Epidermal melanocyte (primary cell): ENCODE data around the gene ZNF579.
A peak's percentile ranks its signal among the peaks of the same experiment; 100 is the strongest.

Experiments
- DNase-seq: peaks from one replicate; pipeline ENCODE4 v3.0.0; 2011; ENCODE audit warnings: low spot score; ENCODE audit not compliant: insufficient read length

Gene ZNF579, protein sequence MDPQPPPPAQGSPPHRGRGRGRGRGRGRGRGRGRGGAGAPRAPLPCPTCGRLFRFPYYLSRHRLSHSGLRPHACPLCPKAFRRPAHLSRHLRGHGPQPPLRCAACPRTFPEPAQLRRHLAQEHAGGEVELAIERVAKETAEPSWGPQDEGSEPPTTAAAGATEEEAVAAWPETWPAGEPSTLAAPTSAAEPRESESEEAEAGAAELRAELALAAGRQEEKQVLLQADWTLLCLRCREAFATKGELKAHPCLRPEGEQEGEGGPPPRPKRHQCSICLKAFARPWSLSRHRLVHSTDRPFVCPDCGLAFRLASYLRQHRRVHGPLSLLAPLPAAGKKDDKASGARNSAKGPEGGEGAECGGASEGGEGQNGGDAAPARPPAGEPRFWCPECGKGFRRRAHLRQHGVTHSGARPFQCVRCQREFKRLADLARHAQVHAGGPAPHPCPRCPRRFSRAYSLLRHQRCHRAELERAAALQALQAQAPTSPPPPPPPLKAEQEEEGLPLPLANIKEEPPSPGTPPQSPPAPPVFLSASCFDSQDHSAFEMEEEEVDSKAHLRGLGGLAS

DNA sequence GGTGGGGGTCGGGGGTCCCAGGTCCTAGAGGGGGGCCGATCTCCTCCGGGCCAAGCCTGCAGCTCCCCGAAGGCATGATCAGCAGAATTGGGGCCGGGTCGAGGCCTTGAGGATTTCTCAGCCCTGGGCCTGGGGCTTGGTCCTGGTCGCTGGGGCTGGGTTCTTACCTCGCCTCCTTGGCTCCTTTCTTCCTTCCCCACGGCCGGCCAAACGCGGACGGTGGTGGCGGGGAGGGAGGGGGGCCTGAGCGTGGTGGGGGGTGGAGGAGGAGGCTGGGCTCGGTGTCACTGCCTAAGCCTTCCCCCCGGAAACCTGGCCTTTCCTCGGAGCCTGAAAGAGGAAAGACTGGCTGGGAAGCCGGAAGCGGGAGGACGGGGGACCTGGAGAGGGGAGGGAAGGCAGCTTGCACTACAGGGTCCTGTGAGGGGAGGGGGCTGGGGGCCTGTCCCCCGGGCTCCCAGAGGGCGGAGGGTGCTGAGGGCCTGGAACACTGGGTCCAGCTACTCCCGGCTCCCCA is at the start of gene ZNF579:
ZNF579 (minus strand) TSS at position 221 of the 517 bp plus-strand sequence. CDS start 1,209 bp downstream, outside the sequence.
- peak; percentile 99 for DNase-seq

DNA sequence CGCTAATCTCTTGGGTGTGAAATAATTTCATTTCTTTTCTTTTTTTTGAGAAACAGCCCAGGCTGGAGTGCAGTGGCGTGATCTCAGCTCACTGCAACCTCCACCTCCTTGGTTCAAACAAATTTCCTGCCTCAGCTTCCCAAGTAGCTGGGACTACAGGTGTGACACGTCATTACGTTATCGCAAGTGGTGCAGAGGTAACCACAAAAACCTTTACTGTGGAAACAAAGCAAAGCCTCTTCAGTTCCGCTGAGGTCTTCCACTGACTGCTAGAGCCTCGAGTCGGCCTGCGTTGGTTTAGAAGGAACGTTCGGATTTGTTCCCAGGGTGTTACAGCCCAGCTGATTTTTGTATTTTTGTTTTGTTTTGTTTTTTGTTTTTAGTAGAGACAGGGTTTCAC is 45.7 kb upstream of the ZNF579 start:
- DNase-seq, result no peak

DNA sequence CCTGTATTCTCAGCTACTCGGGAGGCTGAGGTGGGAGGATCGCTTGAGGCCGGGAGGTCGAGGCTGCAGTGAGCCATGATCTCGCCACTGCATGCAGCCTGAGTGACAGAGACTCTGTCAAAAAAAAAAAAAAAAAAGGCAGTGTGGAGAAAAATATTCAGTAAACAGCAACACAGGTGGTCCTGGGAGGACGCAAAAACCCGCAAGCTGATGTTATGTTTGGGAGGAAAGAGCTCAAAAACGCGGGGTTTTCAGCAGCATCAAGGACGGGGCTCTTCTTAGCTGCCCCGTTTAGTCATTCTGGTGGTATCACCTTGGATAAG is 44.3 kb upstream of the ZNF579 start:
- DNase-seq, result no peak

DNA sequence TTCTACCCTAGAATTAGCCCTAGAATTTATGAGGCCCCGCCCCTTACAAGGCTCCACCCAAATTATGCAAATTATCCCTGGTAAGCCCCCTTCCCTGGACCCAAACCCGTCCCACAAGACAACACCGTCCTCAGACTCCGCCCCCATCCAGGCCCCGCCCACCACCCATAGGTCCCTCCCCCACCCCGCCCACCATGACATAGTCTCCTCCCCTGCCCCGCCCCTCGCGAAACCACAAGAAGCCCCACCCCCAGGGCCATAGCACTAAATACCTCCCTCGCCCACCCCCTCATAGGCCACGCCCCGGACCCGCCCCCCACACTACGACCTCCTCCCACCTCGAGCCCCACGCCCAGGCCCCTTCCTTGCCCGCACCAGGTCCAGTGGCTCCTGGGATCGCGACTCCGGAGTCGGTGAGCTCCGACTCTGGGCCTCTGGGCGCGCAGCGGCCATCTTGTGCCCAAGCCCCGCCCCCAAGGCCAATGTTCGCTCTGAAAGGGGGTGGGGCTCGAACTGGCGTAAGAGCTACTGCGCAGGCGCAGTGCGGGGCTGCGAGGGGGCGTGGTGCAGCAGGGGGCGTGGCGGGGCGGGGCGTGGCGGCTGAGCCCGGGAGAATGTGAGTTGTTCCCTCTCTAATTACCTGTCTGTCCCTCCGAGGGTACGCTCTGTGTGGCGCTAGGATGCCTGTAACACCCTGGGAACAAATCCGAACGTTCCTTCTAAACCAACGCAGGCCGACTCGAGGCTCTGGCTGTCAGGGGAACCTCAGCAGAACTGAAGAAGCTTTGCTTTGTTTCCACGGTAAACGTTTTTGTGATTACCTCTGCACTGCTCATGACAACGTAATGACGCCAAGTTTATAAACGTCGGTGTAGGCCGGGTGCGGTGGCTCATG is 43.7 kb upstream of the ZNF579 start, which contains the start of gene ZNF784:
ZNF784 (minus strand) TSS at position 458 of the 895 bp plus-strand sequence; CDS start at position 453, 5 bp downstream.
- peak; percentile 96 for DNase-seq

DNA sequence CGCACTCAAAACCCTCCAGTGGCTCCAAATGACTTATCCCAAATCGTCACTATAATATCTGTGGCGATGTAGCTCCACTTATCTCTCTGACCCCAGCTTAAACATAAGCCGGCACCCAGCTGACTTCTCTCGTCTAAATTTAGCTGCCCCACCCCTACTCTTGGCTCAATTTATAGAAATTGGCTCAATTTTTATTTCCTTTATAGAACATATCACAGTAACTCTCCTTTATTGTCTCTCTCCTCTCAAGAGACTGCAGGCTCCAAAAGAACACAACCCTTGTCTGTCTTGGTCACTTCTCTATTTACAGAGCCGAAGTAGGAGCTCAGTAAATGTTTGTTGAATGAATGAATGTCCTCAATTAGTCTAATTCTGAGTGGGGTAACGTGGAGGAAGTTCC is 42.9 kb upstream of the ZNF579 start:
- peak; percentile 16 for DNase-seq

DNA sequence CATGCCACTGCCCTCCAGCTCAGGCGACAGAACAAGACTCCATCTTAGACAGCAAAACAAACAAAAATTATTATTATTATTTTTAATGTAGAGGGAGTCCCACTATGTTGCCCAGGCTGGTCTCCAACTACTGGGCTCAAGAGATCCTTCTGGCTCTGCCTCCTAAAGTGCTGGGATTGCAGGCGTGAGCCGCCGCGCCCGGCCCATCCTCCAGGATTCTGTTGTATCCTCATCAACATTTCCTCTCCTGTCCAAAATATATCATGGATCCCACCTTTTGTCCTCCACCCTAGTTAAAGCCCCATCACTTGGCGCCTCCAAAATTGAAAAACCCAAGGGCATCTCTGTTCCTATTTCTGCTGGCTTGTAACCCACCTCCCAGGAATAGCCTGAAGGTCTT is 42.5 kb upstream of the ZNF579 start:
- DNase-seq, result no peak

DNA sequence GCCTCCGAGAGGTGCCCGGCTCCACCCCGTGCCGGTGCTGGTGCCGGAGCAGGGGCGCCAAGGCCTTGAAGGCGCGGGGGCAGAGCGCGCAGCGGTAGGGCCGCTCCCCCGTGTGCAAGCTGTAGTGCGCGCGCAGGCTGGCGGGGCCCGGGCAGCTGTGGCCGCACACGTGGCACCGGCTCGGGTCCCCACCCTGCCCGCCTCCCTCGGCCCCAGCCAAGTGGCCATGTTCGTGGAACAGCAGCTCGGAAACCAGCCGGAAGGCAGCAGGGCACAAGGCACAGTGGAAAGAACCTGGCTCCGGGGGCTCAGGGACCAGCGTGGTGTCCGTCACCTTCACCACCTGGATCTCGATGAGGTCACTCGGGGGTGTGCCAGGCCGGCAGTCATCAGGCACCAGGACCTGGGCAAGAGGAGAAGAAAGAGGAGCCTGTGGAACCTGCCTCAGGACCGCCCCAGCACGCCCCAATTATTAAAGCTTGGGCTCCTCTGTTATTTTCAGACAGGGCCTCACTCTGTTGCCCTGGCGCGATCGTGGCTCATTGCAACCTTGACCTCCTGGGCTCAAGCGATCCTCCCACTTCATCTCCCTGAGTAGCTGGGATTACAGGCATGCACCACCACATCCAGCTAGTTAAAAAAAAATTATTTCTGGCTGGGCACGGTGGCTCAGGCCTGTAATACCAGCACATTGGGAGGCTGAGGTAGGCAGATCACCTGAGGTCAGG is 41.8 kb upstream of the ZNF579 start:
- DNase-seq, result no peak

DNA sequence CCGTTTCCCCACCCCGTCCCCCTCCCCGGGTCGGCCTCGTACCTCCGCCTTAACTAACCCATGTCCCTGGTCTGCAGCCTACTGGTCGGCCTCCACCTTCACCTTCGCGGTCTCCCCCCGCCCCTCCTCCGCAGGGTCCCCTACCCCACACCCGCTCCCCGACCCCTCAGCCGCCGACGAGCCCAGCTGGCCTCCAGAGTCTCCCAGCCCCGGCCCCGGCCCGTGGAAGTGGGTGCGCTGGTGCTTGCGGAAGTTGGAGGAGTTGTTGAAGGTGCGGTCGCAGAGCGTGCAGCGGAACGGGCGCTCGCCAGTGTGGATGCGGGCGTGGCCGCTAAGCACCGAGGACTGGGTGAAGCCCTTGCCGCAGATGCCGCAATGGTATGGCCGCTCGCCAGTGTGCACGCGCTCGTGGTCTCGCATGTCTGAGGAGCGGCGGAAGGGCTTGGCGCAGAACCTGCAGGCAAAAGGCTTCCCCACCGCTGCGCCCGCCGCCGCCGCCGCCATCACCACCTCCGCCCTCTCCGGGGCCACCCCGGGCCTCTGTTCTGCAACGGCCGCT is 41.1 kb upstream of the ZNF579 start:
- no peak for DNase-seq

DNA sequence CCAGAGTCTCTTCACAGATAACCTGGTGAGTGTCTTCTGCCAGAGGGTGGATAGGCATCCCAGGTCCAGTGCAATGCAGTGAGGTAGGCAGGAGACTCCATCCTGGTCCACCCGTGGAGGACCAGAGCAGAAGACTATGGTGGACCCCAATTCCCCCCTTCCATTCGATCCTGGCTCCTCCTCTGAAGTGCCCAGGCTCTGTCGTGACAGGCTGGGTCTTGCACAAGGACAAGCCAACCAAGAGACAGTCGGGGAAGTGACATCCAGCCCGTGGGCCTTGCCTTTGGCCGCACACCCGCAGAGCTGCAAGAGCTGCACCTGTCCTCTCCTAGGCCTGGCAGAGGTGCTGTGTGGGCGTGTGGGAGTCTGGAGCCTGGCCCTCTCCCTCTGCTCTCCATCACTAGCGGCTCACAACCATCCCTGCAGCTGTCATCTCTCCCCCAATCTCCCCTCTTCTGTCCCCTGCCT is 40.6 kb upstream of the ZNF579 start:
- no peak for DNase-seq

DNA sequence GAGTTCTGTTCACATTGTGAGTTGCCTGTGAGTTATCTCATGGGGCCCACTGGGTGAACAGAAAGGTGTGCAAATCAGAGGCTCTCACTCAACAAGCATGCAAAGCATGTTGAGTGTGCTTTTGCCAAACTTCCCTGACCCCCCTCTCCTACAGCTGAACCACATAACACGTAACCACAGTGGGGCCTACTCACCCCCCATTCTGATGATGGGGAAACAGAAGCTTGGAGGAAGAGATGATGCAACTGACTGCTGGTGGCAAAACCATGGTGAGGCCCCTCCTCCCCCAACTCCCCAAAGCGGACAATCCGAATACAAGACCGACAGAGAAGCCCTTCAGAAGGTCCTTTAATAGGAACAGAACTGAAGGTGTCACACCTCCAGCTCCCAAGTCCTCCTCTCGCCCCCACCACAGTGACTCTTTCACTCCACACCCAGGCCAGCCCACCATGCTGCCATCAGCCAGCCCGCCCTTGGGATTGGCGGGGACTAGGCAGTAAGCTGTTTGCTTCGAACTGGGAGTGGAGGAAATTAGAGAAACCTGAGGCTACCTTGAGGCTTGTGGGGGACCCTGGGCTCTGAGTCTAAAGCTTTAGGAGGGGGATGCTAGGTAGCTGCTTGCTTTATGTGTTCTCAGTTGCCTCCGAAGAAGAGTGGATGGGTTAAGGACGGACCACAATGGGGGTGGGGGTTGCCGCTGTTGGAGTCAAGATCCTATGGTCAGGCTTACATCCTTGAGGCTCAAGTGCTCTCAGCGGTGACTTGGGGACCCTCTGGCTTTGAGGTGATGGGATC is 40.0 kb upstream of the ZNF579 start:
- no peak for DNase-seq

DNA sequence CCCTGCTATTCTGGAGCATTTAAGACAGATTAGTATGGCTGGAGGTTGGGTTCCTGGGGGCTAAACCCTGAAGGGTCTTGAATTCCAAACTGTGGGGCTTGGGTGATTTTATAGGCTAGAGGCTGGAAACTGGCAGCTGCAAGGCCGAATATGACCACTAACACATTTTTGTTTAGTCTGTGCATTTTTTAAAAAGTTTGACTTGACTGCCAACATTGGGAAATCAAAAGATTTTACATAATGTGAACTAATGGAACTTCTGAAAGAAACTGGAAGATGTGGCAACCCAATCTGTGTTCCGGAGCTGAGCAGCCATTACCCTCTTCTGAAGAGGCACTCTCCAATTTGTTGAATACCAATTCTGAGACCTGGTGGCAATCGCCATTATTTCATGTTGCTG is 38.6 kb upstream of the ZNF579 start:
- DNase-seq, result peak; percentile 33

DNA sequence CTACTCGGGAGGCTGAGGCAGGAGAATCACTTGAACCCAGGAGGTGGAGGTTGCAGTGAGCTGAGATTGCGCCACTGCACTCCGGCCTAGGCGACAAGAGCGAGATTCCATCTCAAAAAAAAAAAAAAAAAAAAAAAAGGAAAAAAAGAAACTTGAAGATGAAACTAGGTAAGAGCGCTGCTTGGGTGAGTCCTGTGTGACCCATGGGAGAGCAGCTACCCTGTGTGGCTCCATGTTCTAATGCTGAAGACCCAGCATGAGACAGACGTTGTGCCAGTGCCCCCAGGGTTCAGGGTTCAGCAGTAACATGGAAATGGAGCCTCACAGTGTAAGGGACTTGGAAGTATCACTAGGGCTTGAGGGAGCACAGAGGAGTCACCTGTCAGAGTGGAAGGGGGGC is 37.8 kb upstream of the ZNF579 start:
- no peak for DNase-seq

DNA sequence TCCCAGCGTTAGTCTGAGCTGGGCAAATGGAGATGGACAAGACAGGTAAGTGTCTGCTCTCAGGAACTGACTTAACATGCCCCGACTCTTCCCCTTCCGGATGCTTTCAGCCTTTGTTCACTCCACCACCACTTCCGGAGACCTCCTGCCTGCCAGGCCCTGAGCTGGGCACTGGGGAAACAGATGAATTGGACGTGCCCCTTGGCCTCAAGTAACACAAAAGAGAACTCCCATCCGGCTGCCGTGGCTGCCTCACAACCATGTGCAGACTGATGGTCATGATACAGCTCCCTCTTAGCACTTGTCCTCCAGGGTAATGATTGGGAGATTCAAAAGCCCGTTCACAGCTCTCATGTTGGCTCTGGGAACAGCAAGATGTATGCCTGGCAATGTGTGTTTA is 36.8 kb upstream of the ZNF579 start:
- DNase-seq, result no peak

DNA sequence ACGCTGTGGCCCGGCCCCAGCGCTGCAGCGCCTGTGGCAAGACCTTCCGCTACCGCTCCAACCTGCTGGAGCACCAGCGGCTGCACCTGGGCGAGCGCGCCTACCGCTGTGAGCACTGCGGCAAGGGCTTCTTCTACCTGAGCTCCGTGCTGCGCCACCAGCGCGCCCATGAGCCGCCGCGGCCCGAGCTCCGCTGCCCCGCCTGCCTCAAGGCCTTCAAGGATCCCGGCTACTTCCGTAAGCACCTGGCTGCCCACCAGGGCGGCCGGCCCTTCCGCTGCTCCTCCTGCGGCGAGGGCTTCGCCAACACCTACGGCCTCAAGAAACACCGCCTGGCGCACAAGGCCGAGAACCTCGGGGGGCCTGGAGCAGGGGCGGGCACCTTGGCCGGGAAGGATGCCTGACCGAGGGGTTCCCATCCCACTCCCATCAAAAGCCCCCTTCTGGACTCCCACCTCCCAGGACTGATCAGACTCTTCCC is 35.8 kb upstream of the ZNF579 start:
- DNase-seq, result no peak

DNA sequence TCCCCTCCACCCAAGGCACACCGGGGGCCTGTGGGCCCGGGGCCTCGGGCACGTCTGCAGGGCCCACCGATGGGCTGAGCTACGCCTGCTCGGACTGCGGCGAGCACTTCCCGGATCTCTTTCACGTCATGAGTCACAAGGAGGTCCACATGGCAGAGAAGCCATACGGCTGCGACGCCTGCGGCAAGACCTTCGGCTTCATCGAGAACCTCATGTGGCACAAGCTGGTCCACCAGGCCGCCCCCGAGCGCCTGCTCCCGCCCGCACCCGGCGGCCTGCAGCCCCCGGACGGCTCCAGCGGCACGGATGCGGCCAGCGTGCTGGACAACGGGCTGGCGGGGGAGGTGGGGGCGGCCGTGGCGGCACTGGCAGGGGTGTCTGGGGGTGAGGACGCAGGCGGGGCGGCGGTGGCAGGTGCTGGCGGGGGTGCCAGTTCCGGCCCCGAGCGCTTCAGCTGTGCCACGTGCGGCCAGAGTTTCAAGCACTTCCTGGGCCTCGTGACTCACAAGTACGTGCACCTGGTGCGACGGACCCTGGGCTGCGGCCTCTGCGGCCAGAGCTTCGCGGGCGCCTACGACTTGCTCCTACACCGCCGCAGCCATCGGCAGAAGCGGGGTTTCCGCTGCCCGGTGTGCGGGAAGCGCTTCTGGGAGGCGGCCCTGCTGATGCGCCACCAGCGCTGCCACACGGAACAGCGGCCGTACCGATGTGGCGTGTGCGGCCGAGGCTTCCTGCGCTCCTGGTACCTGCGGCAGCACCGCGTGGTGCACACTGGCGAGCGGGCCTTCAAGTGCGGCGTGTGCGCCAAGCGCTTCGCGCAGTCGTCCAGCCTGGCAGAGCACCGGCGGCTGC is 35.1 kb upstream of the ZNF579 start:
- no peak for DNase-seq

DNA sequence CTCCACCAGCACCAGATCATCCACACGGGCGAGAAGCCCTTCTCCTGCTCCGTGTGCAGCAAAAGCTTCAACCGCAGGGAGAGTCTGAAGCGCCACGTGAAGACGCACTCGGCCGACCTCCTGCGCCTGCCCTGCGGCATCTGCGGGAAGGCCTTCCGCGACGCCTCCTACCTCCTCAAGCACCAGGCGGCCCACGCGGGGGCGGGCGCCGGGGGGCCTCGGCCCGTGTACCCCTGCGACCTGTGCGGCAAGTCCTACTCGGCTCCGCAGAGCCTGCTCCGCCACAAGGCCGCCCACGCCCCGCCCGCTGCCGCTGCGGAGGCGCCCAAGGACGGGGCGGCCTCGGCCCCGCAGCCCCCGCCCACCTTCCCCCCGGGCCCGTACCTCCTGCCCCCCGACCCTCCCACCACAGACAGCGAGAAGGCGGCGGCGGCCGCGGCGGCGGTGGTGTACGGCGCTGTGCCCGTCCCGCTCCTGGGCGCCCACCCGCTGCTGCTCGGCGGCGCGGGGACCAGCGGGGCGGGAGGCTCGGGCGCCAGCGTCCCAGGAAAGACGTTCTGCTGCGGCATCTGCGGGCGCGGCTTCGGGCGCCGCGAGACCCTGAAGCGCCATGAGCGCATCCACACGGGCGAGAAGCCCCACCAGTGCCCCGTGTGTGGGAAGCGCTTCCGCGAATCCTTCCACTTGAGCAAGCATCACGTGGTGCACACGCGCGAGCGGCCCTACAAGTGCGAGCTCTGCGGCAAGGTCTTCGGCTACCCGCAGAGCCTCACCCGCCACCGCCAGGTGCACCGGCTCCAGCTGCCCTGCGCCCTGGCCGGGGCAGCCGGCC is 34.3 kb upstream of the ZNF579 start:
- DNase-seq, result no peak

DNA sequence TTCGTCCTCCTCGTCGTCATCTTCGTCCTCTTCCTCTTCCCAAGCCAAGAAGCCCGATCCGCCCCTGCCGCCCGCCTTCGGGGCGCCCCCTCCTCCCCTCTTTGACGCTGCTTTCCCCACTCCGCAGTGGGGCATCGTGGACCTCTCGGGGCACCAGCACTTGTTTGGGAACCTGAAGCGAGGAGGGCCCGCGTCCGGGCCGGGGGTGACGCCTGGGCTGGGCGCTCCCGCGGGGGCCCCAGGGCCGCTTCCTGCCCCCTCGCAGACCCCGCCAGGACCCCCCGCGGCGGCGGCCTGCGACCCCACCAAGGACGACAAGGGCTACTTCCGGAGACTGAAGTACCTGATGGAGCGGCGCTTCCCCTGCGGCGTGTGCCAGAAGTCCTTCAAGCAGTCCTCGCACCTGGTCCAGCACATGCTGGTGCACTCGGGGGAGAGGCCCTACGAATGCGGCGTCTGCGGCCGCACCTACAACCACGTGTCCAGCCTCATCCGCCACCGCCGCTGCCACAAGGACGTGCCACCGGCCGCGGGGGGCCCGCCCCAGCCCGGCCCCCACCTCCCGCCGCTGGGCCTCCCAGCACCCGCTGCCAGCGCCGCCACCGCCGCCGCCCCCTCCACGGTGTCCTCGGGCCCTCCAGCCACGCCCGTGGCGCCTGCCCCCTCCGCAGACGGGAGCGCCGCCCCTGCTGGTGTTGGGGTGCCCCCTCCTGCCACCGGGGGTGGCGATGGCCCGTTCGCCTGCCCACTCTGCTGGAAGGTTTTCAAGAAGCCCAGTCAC is 33.5 kb upstream of the ZNF579 start:
- no peak for DNase-seq
